IPS-18a (cell line): ENCODE data around the gene PWP1.

ENCODE experiments used
- H3K27ac ChIP-seq: one replicate; pipeline ENCODE4 v1.5.1; 2013; ENCODE audit warnings: low read length
- H3K27me3 ChIP-seq: one replicate; pipeline ENCODE4 v1.6.1; 2013; ENCODE audit warnings: mild to moderate bottlenecking, low read length; ENCODE audit not compliant: control insufficient read depth, insufficient read depth
- H3K36me3 ChIP-seq: one replicate; pipeline ENCODE4 v1.6.1; 2013; ENCODE audit warnings: low read depth, low read length; ENCODE audit not compliant: control insufficient read depth
- H3K4me1 ChIP-seq: one replicate; pipeline ENCODE4 v1.6.1; 2013; ENCODE audit warnings: low read depth, low read length; ENCODE audit not compliant: control insufficient read depth
- H3K4me3 ChIP-seq: one replicate; pipeline ENCODE4 v1.5.1; 2013; ENCODE audit warnings: low read length
- H3K9ac ChIP-seq: one replicate; pipeline ENCODE4 v1.6.1; 2013; ENCODE audit warnings: mild to moderate bottlenecking, low read length, moderate library complexity
- H3K9me3 ChIP-seq: one replicate; pipeline ENCODE4 v1.6.1; 2013; ENCODE audit warnings: low read depth, low read length; ENCODE audit not compliant: control insufficient read depth

Gene PWP1

GRCh38 chr12:107655281-107656065 is 30.1 kb upstream of the PWP1 start:
- no peak overlapping the region for H3K27ac ChIP-seq
- peaks cover 11% of the 10 kb centered on the region for H3K4me1 ChIP-seq
- no peak overlapping the region for H3K4me3 ChIP-seq
- H3K9me3 ChIP-seq: no peaks in the 10 kb centered on the region
- no peak overlapping the region for H3K9ac ChIP-seq
- H3K27me3 ChIP-seq: no peaks in the 10 kb centered on the region
- H3K36me3 ChIP-seq: no peaks in the 10 kb centered on the region

DNA sequence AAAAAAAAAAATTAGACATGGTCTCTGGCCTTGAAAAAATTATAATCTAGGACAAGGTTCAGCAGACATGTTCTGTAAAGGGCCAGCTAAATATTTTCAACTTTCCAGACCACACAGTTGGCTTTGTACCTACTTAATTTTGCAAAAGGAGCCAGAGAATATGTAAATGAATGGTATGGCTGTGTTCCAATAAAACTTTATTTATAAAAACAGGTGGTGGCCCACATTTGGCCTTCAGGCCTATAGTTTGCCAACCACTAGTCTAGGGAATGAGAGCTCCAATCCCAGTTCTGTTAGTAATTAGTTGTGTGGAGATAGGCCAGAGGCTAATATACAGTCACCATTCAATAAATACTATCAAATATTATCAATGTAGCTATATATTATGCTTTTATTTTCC is 29.3 kb upstream of the PWP1 start:
- no peak overlapping the region for H3K27ac ChIP-seq
- H3K4me1 ChIP-seq: peaks cover 15% of the 10 kb centered on the region
- no peak overlapping the region for H3K9ac ChIP-seq
- H3K4me3 ChIP-seq: no peak overlapping the region
- no peaks in the 10 kb centered on the region for H3K27me3 ChIP-seq
- no peaks in the 10 kb centered on the region for H3K9me3 ChIP-seq
- no peaks in the 10 kb centered on the region for H3K36me3 ChIP-seq

DNA sequence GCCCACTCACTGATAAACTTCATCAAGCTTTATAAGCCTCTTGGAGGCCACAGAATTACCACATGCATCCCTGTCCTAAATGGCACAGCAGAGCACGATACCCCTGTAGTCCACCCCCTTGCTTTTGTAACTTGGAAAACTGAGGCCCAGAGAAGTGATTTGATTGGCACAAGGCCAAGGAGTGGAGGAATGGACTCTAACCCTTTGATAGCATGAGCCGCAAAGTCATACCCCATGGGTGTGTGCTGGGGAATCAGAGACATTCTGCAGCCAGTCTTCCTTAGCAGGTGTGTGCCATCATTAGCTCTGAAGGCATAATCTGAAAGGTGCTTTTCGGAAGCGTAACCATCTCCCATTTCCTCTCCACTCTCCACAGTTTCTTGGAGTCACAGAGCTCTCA is 28.5 kb upstream of the PWP1 start:
- H3K27ac ChIP-seq: no peak overlapping the region
- H3K36me3 ChIP-seq: no peaks in the 10 kb centered on the region
- no peak overlapping the region for H3K9ac ChIP-seq
- no peaks in the 10 kb centered on the region for H3K27me3 ChIP-seq
- peaks cover 9% of the 10 kb centered on the region for H3K4me1 ChIP-seq
- no peaks in the 10 kb centered on the region for H3K9me3 ChIP-seq
- H3K4me3 ChIP-seq: no peak overlapping the region

DNA sequence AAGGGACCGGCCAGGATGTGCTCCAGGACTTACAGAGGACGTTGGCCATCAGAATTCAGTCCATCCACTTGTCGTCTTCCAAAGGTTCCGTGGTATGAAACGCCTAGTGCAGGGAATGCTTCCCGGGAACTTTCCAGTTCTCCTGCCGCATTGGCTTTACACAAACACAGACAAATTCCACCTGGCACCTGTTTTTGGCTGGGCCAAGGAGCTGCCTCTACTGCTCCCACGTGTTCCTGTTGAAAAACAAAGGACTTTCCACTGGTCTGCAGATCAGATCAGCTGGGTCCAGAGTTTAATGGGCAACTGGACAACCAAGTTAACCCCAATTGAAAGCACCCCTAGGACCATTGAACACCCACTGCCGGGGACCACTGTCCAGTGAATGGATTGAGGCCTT is 28.0 kb upstream of the PWP1 start:
- H3K9ac ChIP-seq: no peak overlapping the region
- H3K36me3 ChIP-seq: no peaks in the 10 kb centered on the region
- no peak overlapping the region for H3K27ac ChIP-seq
- peaks cover 6% of the 10 kb centered on the region for H3K4me1 ChIP-seq
- no peaks in the 10 kb centered on the region for H3K27me3 ChIP-seq
- H3K9me3 ChIP-seq: no peaks in the 10 kb centered on the region
- no peak overlapping the region for H3K4me3 ChIP-seq

- H3K27ac ChIP-seq: no peak overlapping the region
- H3K4me1 ChIP-seq: peaks cover 6% of the 10 kb centered on the region
- no peak overlapping the region for H3K4me3 ChIP-seq
- no peaks in the 10 kb centered on the region for H3K9me3 ChIP-seq
- no peaks in the 10 kb centered on the region for H3K36me3 ChIP-seq
- no peak overlapping the region for H3K9ac ChIP-seq
- H3K27me3 ChIP-seq: no peaks in the 10 kb centered on the region
Measured at GRCh38 chr12:107660235-107660634, 25.4 kb upstream of the PWP1 start.

DNA sequence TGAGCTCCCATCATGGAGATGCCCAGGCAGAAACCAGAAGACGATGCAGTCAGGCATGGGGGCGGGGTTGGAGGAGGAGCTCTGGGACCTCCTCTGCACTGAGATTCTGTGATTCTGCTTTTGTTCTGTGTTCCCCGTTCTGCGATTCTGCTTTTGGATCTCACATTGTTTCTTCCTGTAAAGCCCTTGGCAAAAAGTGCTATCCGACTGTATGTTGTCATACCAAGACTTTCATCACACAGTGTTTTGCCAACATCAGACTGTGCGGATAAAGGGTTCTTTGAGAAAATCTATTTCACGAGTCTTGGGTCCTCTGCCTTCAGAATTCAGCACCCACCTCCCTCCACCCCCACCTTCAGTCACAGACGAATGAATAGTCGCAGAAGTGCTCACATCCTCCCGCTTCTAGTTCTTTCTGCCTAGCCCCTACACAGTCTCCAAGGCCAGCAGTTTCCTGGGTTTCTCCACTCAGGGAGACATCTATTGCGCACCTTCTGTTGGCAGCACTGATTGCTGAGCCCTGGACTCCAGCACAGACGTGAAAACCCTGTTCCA is 24.7 kb upstream of the PWP1 start:
- H3K4me3 ChIP-seq: no peak overlapping the region
- no peaks in the 10 kb centered on the region for H3K9me3 ChIP-seq
- peaks cover 10% of the 10 kb centered on the region for H3K4me1 ChIP-seq
- H3K27me3 ChIP-seq: no peaks in the 10 kb centered on the region
- no peak overlapping the region for H3K9ac ChIP-seq
- H3K36me3 ChIP-seq: no peaks in the 10 kb centered on the region
- H3K27ac ChIP-seq: no peak overlapping the region

DNA sequence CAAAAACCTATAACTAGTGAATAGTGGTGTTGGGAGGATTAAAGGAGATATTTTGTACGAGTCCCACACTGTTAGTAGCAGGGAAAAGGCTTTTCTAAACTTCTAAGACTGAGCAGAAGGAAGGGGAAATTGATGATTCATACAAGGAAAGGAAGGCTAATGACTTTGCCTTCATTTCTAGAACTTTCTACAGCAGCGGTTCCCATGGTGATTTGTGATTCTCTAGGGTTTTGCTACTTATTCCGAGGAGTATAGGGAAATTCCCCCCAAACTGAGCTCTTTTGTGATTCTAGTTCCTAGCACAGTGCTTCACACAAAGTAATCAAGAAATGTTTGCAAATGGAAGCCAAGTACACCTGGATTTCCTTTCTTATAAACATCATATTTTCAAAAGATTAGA is 23.8 kb upstream of the PWP1 start:
- H3K27me3 ChIP-seq: no peaks in the 10 kb centered on the region
- H3K27ac ChIP-seq: no peak overlapping the region
- no peak overlapping the region for H3K9ac ChIP-seq
- H3K4me3 ChIP-seq: no peak overlapping the region
- H3K4me1 ChIP-seq: peaks cover 10% of the 10 kb centered on the region
- H3K9me3 ChIP-seq: no peaks in the 10 kb centered on the region
- H3K36me3 ChIP-seq: no peaks in the 10 kb centered on the region

GRCh38 chr12:107662484-107662883 is 23.1 kb upstream of the PWP1 start:
- H3K36me3 ChIP-seq: no peaks in the 10 kb centered on the region
- H3K9ac ChIP-seq: no peak overlapping the region
- H3K4me1 ChIP-seq: peaks cover 10% of the 10 kb centered on the region
- no peaks in the 10 kb centered on the region for H3K27me3 ChIP-seq
- no peaks in the 10 kb centered on the region for H3K9me3 ChIP-seq
- H3K4me3 ChIP-seq: no peak overlapping the region
- no peak overlapping the region for H3K27ac ChIP-seq

GRCh38 chr12:107663277-107663676 is 22.3 kb upstream of the PWP1 start:
- no peaks in the 10 kb centered on the region for H3K36me3 ChIP-seq
- H3K9me3 ChIP-seq: no peaks in the 10 kb centered on the region
- no peaks in the 10 kb centered on the region for H3K27me3 ChIP-seq
- H3K9ac ChIP-seq: no peak overlapping the region
- peaks cover 10% of the 10 kb centered on the region for H3K4me1 ChIP-seq
- no peak overlapping the region for H3K27ac ChIP-seq
- H3K4me3 ChIP-seq: no peak overlapping the region

- Histone ChIP-seq H3K4me1 (peaks cover 14% of the 10 kb centered on the region), H3K27ac (no peak overlapping the region), H3K27me3 (no peaks in the 10 kb centered on the region)
Measured at GRCh38 chr12:107666009-107666408, 19.6 kb upstream of the PWP1 start.

GRCh38 chr12:107667464-107667863 is 18.1 kb upstream of the PWP1 start:
- Histone ChIP-seq H3K4me3 (no peak overlapping the region), H3K4me1 (peaks cover 15% of the 10 kb centered on the region), H3K36me3 (no peaks in the 10 kb centered on the region), H3K9ac (no peak overlapping the region), H3K27me3 (no peaks in the 10 kb centered on the region), H3K27ac (no peak overlapping the region), H3K9me3 (no peaks in the 10 kb centered on the region)

More at GRCh38 chr12:107666009-107666408, 19.6 kb upstream of the PWP1 start:
- Histone ChIP-seq H3K9me3 (no peaks in the 10 kb centered on the region), H3K9ac (no peak overlapping the region), H3K4me3 (no peak overlapping the region), H3K36me3 (no peaks in the 10 kb centered on the region)
